ENCODE results near the gene DNAAF8. TPM values are rescaled to one million over a fixed set of nuclear protein-coding genes. Genes with fewer than 3 reads are reported as not detected.

DNAAF8 gene
- total RNA-seq, 4 donors from 2014 or later: 0.44 to 1.2 (median 0.91) TPM

GRCh38 chr16:4700380-4700996 lies 33.8 kb upstream of the DNAAF8 start:
- TF ChIP-seq CTCF (IDR thresholded peaks at IDR 0.05 in 4 of 5, conservative IDR thresholded peaks at IDR 0.05 in 1 of 5): no peak
- TF ChIP-seq POLR2A (IDR thresholded peaks at IDR 0.05): no peak
- H3K36me3 ChIP-seq: peaks cover 0 to 57% of the 10 kb centered on the region in 2 donors
- no peak overlapping the region for H3K4me3 ChIP-seq
- no peaks in the 10 kb centered on the region for H3K9me3 ChIP-seq
- peaks cover 0 to 3% of the 10 kb centered on the region in 2 donors for H3K4me1 ChIP-seq
- in situ Hi-C loops (cut with MboI; ENCODE audit: low sequenced_read_pairs in 4 of 4): no loop called here
- ATAC-seq (no peak), DNase-seq (no peak)
- H3K27me3 ChIP-seq: no peaks in the 10 kb centered on the region
- intact Hi-C loops (cut with DNase I; ENCODE audit: low total_unique reads): no loop called here
- H3K27ac ChIP-seq: no peak overlapping the region

- intact Hi-C loops (cut with DNase I; ENCODE audit: low total_unique reads): no loop called here
- Histone ChIP-seq H3K36me3 (peaks cover 0 to 59% of the 10 kb centered on the region in 2 donors), H3K9me3 (no peaks in the 10 kb centered on the region), H3K4me3 (no peak overlapping the region), H3K27me3 (no peaks in the 10 kb centered on the region), H3K27ac (no peak overlapping the region), H3K4me1 (no peaks in the 10 kb centered on the region)
- DNase-seq (no peak), ATAC-seq (no peak)
- TF ChIP-seq CTCF (IDR thresholded peaks at IDR 0.05 in 4 of 5, conservative IDR thresholded peaks at IDR 0.05 in 1 of 5) (no peak), POLR2A (IDR thresholded peaks at IDR 0.05) (no peak)
- in situ Hi-C loops (cut with MboI; ENCODE audit: low sequenced_read_pairs in 4 of 4): no loop called here
Measured at GRCh38 chr16:4700997-4701743, 33.2 kb upstream of the DNAAF8 start.

- no peak for ATAC-seq
- in situ Hi-C loops (cut with MboI; ENCODE audit: low sequenced_read_pairs in 4 of 4) (no loop called here), intact Hi-C loops (cut with DNase I; ENCODE audit: low total_unique reads) (no loop called here)
- DNase-seq: no peak
- no peaks in the 10 kb centered on the region for H3K27me3 ChIP-seq
- TF ChIP-seq CTCF (IDR thresholded peaks at IDR 0.05 in 4 of 5, conservative IDR thresholded peaks at IDR 0.05 in 1 of 5) (no peak), POLR2A (IDR thresholded peaks at IDR 0.05) (no peak)
- H3K4me1 ChIP-seq: no peaks in the 10 kb centered on the region
- no peak overlapping the region for H3K27ac ChIP-seq
- H3K36me3 ChIP-seq: peaks cover 0 to 65% of the 10 kb centered on the region in 2 donors
- H3K9me3 ChIP-seq: no peaks in the 10 kb centered on the region
- no peak overlapping the region for H3K4me3 ChIP-seq
Measured at GRCh38 chr16:4701791-4702465, 32.4 kb upstream of the DNAAF8 start.

GRCh38 chr16:4702466-4702808 lies 31.9 kb upstream of the DNAAF8 start:
- Histone ChIP-seq H3K27ac (no peak overlapping the region), H3K4me3 (no peak overlapping the region), H3K27me3 (no peaks in the 10 kb centered on the region), H3K9me3 (no peaks in the 10 kb centered on the region), H3K4me1 (no peaks in the 10 kb centered on the region), H3K36me3 (peaks cover 0 to 64% of the 10 kb centered on the region in 2 donors)
- no peak for ATAC-seq
- in situ Hi-C loops (cut with MboI; ENCODE audit: low sequenced_read_pairs in 4 of 4): no loop called here
- no peak for DNase-seq
- no peak for TF ChIP-seq POLR2A (IDR thresholded peaks at IDR 0.05)
- TF ChIP-seq CTCF (IDR thresholded peaks at IDR 0.05 in 4 of 5, conservative IDR thresholded peaks at IDR 0.05 in 1 of 5): no peak
- intact Hi-C loops (cut with DNase I; ENCODE audit: low total_unique reads): no loop called here

Data from gastrocnemius medialis (tissue), 4 donors.